Activated CD4-positive, alpha-beta T cell treated with anti-CD3 and anti-CD28 coated beads, Interleukin-2, amount 50 U/mL, for 24 hours (primary cell): ENCODE data around the gene PKIB.

Experiments
- DNase-seq, 2 donors: peaks; one replicate each; pipeline ENCODE4 v3.0.0-alpha.2; 2020; ENCODE audit warnings: low read depth in 1 of 2, low spot score in 1 of 2

Gene PKIB

GRCh38 chr6:122663981-122664380, 53.8 kb downstream of the PKIB start:
- DNase-seq: no peak

GRCh38 chr6:122665929-122666328, 55.7 kb downstream of the PKIB start:
- no peak for DNase-seq

GRCh38 chr6:122666418-122666817, 56.2 kb downstream of the PKIB start:
- no peak for DNase-seq

- no peak for DNase-seq
These were observed 59.2 kb downstream of the PKIB start for GRCh38 chr6:122669418-122669817.

- no peak for DNase-seq
These were observed 59.7 kb downstream of the PKIB start for GRCh38 chr6:122669868-122670267.

- no peak for DNase-seq
These were observed 61.0 kb downstream of the PKIB start for GRCh38 chr6:122671251-122671650.

GRCh38 chr6:122673343-122673961, 63.2 kb downstream of the PKIB start:
- no peak for DNase-seq

- no peak for DNase-seq
These were observed 65.9 kb downstream of the PKIB start for GRCh38 chr6:122676146-122676545.

GRCh38 chr6:122676688-122677087, 66.5 kb downstream of the PKIB start:
- no peak for DNase-seq

GRCh38 chr6:122677406-122677805, 67.2 kb downstream of the PKIB start:
- DNase-seq: no peak

- DNase-seq: no peak
These were observed 68.6 kb downstream of the PKIB start for GRCh38 chr6:122678841-122679240.

GRCh38 chr6:122681705-122682104, 71.5 kb downstream of the PKIB start:
- no peak for DNase-seq

GRCh38 chr6:122683989-122684651, 73.9 kb downstream of the PKIB start:
- no peak for DNase-seq

- no peak for DNase-seq
These were observed 82.0 kb downstream of the PKIB start for GRCh38 chr6:122692175-122692598.

- no peak for DNase-seq
These were observed 82.8 kb downstream of the PKIB start for GRCh38 chr6:122692807-122693580.

GRCh38 chr6:122694075-122694474, 83.9 kb downstream of the PKIB start:
- DNase-seq: no peak

GRCh38 chr6:122694602-122695001, 84.4 kb downstream of the PKIB start:
- DNase-seq: no peak

- DNase-seq: no peak
These were observed 85.0 kb downstream of the PKIB start for GRCh38 chr6:122695188-122695587.

GRCh38 chr6:122696079-122696478, 85.9 kb downstream of the PKIB start:
- DNase-seq: no peak

- no peak for DNase-seq
These were observed 86.6 kb downstream of the PKIB start for GRCh38 chr6:122696853-122697252.

GRCh38 chr6:122697458-122697857, 87.3 kb downstream of the PKIB start:
- DNase-seq: no peak

GRCh38 chr6:122701666-122702065, 91.5 kb downstream of the PKIB start:
- DNase-seq: no peak
